Stimulated activated CD8-positive, alpha-beta memory T cell treated with anti-CD3 and anti-CD28 coated beads, Interleukin-12 subunit alpha, Interleukin-12 subunit beta, amount 100 ng/mL, for 24 hours (primary cell): ENCODE measurements around the gene MBD3L2B.
A peak's percentile ranks its signal among the peaks of the same experiment; 100 is the strongest.
"Not testable (repeated sequence)": the region's sequence is repeated elsewhere in the genome, so short reads cannot be mapped to it uniquely, and the experiment has no call there.

Experiments used
- DNase-seq: peaks from one replicate; pipeline ENCODE4 v3.0.0-alpha.2; 2020; ENCODE audit errors: extremely low read depth

MBD3L2B gene

DNA sequence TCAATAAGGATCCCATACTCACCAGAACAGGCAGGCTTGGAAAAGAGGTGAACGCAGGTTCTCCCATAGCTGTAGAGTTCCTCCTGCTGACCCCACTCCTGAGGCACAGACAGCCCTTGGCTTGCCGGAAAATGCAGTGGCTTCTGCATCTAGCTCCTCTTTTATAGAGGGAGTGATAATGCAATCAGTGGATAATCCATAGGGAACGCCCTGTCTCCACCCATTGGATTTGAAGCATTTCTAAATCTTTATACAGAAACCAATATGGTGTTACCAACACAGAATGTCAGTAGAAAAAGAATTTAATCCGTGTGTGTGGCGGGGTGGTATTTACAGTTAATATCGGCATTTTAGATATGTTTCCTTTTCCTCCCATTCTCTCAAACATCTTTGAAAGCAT is at the start of gene MBD3L2B:
Gene MBD3L2B, minus strand, starts transcription at position 101 of the 400 bp plus-strand sequence. Its CDS starts 34 bp downstream, at position 67.
- not testable (repeated sequence) for DNase-seq

- DNase-seq = no peak
Measured at GRCh38 chr19:7069904-7070226, 48.6 kb upstream of the MBD3L2B start.

DNA sequence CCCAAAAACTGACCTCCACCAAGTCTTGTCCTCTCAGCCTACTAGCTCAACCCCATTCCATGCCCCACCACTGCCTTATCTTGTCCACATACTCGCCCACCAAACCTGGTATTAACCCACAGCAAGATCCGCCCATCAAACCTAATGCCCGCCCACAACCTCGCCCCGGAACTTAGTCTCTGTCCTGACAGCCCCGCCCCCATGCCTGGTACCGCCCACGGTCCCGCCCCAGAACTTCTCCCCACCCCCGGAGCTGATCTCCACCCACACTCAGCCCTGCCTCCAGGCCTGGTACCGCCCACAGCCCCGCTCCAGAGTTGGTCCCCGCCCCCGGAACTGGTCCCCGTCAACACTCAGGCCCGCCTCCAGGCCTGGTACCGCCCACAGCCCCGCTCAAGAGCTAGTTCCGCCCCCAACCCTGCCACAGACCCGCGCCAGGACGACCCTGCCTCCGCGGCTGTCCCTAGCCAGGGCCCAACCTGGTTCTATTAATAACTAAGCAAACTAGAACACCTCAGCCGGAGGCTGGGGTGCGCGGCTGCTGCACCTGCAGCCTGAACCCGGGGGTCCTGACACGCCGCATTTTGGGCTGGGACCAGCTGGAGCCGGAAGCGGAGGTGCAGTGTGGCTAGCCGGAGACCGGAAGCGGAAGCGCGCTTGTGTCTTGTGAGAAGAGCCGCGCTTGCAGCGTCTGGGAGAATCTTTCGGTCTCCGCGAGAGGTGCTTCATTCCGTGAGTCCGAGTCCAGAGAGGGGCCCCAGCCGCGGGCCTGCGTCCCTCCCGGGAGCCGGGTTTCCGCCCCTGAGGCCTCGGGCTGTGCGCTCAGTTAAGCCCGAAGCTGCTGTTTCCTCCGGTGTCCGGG is 48.0 kb upstream of the MBD3L2B start, which contains the start of gene ZNF557:
Gene ZNF557, plus strand, starts transcription at position 662 of the 862 bp plus-strand sequence. CDS start 5,372 bp downstream, outside the sequence.
- DNase-seq = peak; percentile 96

- no peak for DNase-seq
Measured at GRCh38 chr19:7068599-7068998, 47.4 kb upstream of the MBD3L2B start.

- no peak for DNase-seq
Measured at GRCh38 chr19:7067716-7068115, 46.5 kb upstream of the MBD3L2B start.

- DNase-seq = not testable (repeated sequence)
Measured at GRCh38 chr19:7067122-7067521, 45.9 kb upstream of the MBD3L2B start.

DNA sequence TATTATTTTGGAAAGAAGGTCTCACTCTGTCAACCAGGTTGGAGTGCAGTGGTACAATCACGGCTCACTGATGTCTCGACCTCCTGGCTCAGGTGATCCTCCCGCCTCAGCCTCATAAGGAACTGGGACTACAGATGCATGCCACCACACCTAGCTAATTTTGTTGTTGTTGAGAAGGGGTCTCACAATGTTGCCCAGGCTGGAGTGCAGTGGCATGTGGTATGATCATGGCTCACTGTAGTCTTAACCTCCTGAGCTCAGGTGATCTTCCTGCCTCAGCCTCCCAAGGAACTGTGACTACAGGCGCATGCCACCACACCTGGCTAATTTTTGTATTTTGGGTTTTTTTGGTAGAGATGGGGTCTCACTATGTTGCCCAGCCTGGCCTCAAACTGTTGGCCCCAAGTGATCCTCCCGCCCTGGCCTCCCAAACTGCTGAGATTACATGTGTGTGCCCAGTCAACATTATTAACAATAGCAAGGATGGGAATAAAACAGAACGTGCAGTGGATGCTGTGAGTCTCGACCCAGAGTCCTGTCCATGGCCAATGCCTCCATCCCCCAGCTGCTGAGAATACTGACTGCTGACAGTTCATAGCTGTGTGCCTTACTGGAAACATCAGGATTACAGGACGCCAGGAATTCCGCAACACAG is 42.7 kb upstream of the MBD3L2B start:
- DNase-seq = no peak

GRCh38 chr19:7063339-7063738 is 42.1 kb upstream of the MBD3L2B start:
- DNase-seq = no peak

GRCh38 chr19:7059977-7060376 is 38.7 kb upstream of the MBD3L2B start:
- DNase-seq = not testable (repeated sequence)

GRCh38 chr19:7058576-7058975 is 37.3 kb upstream of the MBD3L2B start, which contains the start of gene MBD3L3:
TSS of gene MBD3L3 (minus strand) at chr19:7058676. CDS start at chr19:7058605, 71 bp downstream.
- DNase-seq = not testable (repeated sequence)

DNA sequence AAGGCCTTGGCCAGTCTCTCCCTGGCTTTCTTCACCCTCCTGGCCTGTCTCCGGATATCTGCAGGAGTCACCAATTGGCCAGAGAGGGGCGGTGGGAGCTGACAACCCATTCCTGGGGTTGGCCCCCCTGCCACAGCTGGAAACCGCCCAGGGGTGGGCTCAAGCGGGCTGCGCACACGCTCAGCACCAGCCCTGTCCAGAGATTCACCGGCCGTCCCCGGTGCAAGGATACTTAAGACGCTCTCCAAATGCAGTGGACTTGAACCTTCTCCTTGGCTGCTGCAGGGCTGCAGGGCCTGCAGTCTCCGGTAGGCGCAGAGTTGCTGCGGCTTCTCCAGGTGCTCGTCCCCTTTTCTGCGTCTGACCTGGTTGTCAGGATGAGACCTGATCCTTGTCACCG is 35.1 kb upstream of the MBD3L2B start:
- not testable (repeated sequence) for DNase-seq

- not testable (repeated sequence) for DNase-seq
Measured at GRCh38 chr19:7055679-7056078, 34.4 kb upstream of the MBD3L2B start.

DNA sequence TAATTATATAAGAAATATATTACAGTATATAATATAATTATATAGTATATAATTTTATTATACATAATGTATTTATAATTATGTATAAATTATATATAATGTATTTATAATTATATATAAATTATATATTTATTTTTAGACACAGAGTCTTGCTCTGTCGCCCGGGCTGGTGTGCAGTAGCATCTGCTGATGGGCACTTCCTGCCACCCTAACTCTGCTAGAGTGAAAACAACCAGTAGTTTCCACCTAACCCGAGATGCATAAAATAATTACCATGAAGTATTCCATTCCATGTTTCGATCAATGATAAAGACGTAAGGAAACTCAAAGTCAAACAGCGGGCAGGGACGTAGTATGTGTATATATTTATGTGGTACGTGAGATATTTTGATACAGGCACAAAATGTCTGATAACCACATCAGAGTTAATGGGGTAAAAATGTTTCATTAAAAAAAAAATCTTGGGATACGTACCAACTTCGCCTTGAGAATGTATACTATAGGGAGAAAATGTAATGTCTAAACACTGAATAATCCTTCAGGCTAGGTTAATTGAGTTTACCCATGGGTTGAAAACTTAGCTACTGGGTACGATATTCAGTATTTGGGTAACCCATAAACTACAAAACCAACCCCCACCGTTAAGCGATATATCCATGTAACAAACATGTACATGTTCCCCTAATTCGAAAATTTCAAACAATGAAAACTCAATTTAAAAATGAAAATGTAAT is 33.6 kb upstream of the MBD3L2B start:
- not testable (repeated sequence) for DNase-seq

GRCh38 chr19:7052896-7053295 is 31.7 kb upstream of the MBD3L2B start:
- not testable (repeated sequence) for DNase-seq

- not testable (repeated sequence) for DNase-seq
Measured at GRCh38 chr19:7051421-7051820, 30.2 kb upstream of the MBD3L2B start.

DNA sequence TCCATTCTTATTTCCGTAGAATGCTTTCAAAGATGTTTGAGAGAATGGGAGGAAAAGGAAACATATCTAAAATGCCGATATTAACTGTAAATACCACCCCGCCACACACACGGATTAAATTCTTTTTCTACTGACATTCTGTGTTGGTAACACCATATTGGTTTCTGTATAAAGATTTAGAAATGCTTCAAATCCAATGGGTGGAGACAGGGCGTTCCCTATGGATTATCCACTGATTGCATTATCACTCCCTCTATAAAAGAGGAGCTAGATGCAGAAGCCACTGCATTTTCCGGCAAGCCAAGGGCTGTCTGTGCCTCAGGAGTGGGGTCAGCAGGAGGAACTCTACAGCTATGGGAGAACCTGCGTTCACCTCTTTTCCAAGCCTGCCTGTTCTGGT is 27.8 kb upstream of the MBD3L2B start, which contains the start of gene MBD3L2:
Gene MBD3L2, plus strand, starts transcription at position 301 of the 400 bp plus-strand sequence. Its CDS starts 53 bp downstream, at position 354.
- not testable (repeated sequence) for DNase-seq

DNA sequence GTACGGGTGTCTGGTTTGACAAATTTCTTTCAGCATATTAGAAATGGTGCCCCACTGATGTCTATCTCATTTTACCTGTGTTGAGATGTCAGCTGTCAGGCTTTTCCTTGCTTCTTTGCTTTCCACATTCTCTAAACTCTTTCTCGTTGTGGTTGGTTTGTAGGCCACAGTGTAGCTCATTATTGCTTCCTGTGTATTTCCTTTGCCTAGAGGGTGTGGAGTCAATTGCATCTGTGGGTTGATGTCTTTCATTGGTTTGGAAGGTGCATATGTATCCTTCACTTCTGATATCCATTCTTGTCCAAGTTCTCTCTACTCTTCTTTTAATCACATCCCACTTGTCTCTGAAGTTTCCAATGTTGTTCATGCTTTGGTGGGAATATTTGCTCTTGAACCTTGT is 20.3 kb upstream of the MBD3L2B start:
- not testable (repeated sequence) for DNase-seq

- not testable (repeated sequence) for DNase-seq
Measured at GRCh38 chr19:7040079-7040478, 18.8 kb upstream of the MBD3L2B start, which contains the start of gene MBD3L4. TSS of gene MBD3L4 (minus strand) at chr19:7040179. CDS start at chr19:7040144, 35 bp downstream.

- DNase-seq = not testable (repeated sequence)
Measured at GRCh38 chr19:7030278-7030677, 9.0 kb upstream of the MBD3L2B start, which contains the start of gene MBD3L5. TSS of gene MBD3L5 (plus strand) at chr19:7030578. CDS start at chr19:7030612, 34 bp downstream.

DNA sequence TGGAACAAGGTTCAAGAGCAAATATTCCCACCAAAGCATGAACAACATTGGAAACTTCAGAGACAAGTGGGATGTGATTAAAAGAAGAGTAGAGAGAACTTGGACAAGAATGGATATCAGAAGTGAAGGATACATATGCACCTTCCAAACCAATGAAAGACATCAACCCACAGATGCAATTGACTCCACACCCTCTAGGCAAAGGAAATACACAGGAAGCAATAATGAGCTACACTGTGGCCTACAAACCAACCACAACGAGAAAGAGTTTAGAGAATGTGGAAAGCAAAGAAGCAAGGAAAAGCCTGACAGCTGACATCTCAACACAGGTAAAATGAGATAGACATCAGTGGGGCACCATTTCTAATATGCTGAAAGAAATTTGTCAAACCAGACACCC is 7.6 kb upstream of the MBD3L2B start:
- not testable (repeated sequence) for DNase-seq

DNA sequence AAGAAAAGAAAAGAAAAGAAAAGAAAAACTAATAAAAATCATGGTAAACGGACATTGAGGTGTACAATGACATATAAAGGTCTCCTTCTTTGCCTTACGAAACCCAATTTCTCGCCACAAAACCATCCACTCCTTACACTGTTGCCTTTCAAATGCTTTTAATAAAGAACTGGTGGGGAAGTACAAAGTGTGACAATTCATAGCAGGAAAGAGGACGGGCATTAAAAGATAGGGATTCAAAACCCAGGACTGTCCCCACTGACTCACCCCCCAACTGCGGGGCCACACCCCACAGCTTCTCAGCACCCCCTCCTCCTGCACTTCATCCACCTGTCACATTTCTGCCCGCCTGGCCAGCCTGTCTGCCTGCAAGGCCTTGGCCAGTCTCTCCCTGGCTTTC is 2.4 kb downstream of the MBD3L2B start:
- no peak for DNase-seq

- no peak for DNase-seq
Measured at GRCh38 chr19:7013678-7014077, 7.6 kb downstream of the MBD3L2B start.
